ENCODE data around the gene C4orf36. TPM values are rescaled to one million over a fixed set of nuclear protein-coding genes. Genes with fewer than 3 reads are reported as not detected.

Gene C4orf36
- total and polyA plus RNA-seq, 9 donors: 0.21 to 0.44 (median 0.27) TPM; not detected in 4

DNA sequence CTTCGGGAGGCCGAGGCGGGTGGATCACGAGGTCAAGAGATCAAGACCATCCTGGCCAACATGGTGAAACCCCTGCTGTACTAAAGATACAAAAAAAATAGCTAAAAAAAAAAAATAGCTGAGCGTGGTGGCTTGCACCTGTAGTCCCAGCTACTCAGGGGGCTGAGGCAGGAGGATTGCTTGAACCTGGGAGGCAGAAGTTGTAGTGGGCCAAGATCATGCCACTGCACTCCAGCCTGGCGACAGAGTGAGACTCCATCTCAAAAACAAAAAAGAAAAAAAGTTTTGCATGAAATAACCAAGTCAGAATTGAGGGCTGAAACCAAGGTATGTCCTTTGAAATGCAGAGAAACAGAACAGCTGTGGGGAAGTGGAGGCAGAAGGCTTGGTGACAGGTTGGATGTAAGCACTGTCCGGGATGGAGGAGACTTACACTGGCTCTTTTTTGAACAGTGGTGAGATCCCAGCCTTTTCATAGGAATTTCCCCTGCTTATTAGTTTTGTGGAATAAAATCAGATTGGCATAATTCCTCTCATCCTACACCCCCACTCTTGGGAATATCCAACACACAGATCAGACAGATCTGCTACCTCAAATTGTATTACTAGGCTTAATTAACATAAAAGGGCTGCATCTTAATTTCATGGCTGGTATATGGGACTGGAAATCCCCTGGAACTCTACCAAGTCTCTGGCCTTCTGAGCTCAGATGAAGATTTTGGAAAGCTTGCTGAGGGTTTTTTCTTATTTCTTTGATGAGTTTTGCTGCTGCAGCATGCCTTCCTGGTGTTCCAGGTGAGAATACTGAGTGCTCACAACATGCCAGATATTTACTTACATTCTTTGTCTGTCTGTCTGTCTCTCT lies 18.8 kb upstream of the C4orf36 start:
- no CpG with 5 or more reads among the region's 7 CpGs for WGBS (ENCODE audit: insufficient coverage)
- Histone ChIP-seq H3K27me3 (ENCODE audit: control insufficient read depth, insufficient read depth, low read length) (no peaks in the 10 kb centered on the region), H3K4me1 (ENCODE audit: control insufficient read depth, insufficient read depth, low read length) (peaks cover 7% of the 10 kb centered on the region), H3K27ac (ENCODE audit: low read length) (no peak overlapping the region), H3K9me3 (replicated peaks; ENCODE audit: control insufficient read depth, low read depth, low read length) (no peaks in the 10 kb centered on the region), H3K4me3 (ENCODE audit: low read length) (no peak overlapping the region), H3K36me3 (ENCODE audit: control insufficient read depth, insufficient read depth, low read length) (no peaks in the 10 kb centered on the region)
- no peak for DNase-seq

DNA sequence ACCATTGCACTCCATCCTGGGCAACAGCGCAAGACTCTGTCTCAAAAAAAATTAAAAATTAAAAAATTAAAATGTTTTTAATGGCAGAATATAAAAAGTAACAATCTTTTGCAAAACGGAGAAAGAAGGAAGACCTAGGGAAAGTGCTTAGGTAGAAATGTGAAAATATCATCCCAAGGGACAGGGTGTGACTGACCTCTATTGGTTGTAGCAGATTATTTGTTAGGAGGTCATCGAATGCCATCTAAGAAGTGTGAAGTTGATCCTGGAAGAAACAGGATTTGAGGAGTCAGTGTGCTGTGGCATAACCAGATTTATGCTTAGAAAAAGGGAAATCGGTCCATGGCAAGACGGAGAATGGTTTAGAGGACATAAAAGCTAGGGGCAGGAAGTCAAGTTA lies 18.1 kb upstream of the C4orf36 start:
- no peak for DNase-seq
- Histone ChIP-seq H3K36me3 (ENCODE audit: control insufficient read depth, insufficient read depth, low read length) (no peaks in the 10 kb centered on the region), H3K27ac (ENCODE audit: low read length) (no peak overlapping the region), H3K9me3 (replicated peaks; ENCODE audit: control insufficient read depth, low read depth, low read length) (no peaks in the 10 kb centered on the region), H3K27me3 (ENCODE audit: control insufficient read depth, insufficient read depth, low read length) (no peaks in the 10 kb centered on the region), H3K4me1 (ENCODE audit: control insufficient read depth, insufficient read depth, low read length) (peaks cover 7% of the 10 kb centered on the region), H3K4me3 (ENCODE audit: low read length) (no peak overlapping the region)
- WGBS (ENCODE audit: insufficient coverage): 62% methylated on average over 4 of the region's 5 CpGs

DNA sequence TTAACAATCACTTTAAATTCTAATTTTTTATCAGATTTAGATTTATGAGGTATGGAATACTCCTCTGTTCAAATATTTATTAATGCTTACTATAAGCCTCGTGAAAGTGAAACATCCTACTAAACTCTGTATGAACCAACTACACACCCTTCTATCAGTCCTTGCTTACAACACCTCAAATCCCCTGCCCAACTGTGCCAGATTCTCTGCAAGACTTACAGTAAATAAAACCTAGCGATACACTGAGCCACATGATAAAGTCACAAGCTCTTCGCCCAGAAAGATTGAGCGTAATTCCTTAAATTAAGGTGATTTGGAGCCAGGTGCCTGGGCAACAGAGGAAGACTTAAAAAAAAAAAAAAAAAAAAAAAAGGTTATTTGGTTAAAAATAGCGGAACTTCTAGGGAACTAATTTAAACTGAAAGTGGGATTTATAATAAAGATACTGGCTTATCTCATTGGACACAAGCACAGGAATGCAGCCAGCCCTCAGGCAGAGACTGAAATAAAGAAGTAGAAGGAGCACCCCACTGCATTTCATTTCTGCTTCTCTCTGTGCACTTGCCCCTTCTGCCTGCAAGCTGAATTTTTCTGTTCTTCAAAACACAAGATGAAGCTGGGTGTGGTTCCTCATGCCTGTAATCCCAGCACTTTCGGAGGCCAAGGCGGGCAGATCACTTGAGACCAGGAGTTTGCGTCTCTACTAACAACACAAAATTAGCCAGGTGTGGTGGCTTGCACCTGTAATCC lies 17.5 kb upstream of the C4orf36 start:
- WGBS (ENCODE audit: insufficient coverage): no CpG with 5 or more reads among the region's 8 CpGs
- Histone ChIP-seq H3K36me3 (ENCODE audit: control insufficient read depth, insufficient read depth, low read length) (no peaks in the 10 kb centered on the region), H3K27ac (ENCODE audit: low read length) (no peak overlapping the region), H3K4me3 (ENCODE audit: low read length) (no peak overlapping the region), H3K4me1 (ENCODE audit: control insufficient read depth, insufficient read depth, low read length) (peaks cover 7% of the 10 kb centered on the region), H3K9me3 (replicated peaks; ENCODE audit: control insufficient read depth, low read depth, low read length) (no peaks in the 10 kb centered on the region), H3K27me3 (ENCODE audit: control insufficient read depth, insufficient read depth, low read length) (no peaks in the 10 kb centered on the region)
- DNase-seq: peak; percentile 27

GRCh38 chr4:86908251-86908657 lies 16.0 kb upstream of the C4orf36 start:
- H3K4me3 ChIP-seq (ENCODE audit: low read length): no peak overlapping the region
- peaks cover 11% of the 10 kb centered on the region for H3K4me1 ChIP-seq (ENCODE audit: control insufficient read depth, insufficient read depth, low read length)
- WGBS (ENCODE audit: insufficient coverage): no CpG with 5 or more reads among the region's 2 CpGs
- no peaks in the 10 kb centered on the region for H3K36me3 ChIP-seq (ENCODE audit: control insufficient read depth, insufficient read depth, low read length)
- H3K27me3 ChIP-seq (ENCODE audit: control insufficient read depth, insufficient read depth, low read length): no peaks in the 10 kb centered on the region
- peak; percentile 79 for DNase-seq
- H3K9me3 ChIP-seq (replicated peaks; ENCODE audit: control insufficient read depth, low read depth, low read length): no peaks in the 10 kb centered on the region
- H3K27ac ChIP-seq (ENCODE audit: low read length): peak overlapping the region; percentile 48

- H3K27me3 ChIP-seq (ENCODE audit: control insufficient read depth, insufficient read depth, low read length): no peaks in the 10 kb centered on the region
- DNase-seq: no peak
- no peak overlapping the region for H3K27ac ChIP-seq (ENCODE audit: low read length)
- H3K4me3 ChIP-seq (ENCODE audit: low read length): no peak overlapping the region
- no peaks in the 10 kb centered on the region for H3K36me3 ChIP-seq (ENCODE audit: control insufficient read depth, insufficient read depth, low read length)
- WGBS (ENCODE audit: insufficient coverage): 100% methylated on average over 1 of the region's 3 CpGs
- H3K4me1 ChIP-seq (ENCODE audit: control insufficient read depth, insufficient read depth, low read length): peaks cover 5% of the 10 kb centered on the region
- no peaks in the 10 kb centered on the region for H3K9me3 ChIP-seq (replicated peaks; ENCODE audit: control insufficient read depth, low read depth, low read length)
Observed at GRCh38 chr4:86901864-86902263, 9.6 kb upstream of the C4orf36 start.

GRCh38 chr4:86898562-86898961 lies 6.3 kb upstream of the C4orf36 start:
- no peak for DNase-seq
- no peaks in the 10 kb centered on the region for H3K27me3 ChIP-seq (ENCODE audit: control insufficient read depth, insufficient read depth, low read length)
- no peaks in the 10 kb centered on the region for H3K9me3 ChIP-seq (replicated peaks; ENCODE audit: control insufficient read depth, low read depth, low read length)
- no peaks in the 10 kb centered on the region for H3K4me1 ChIP-seq (ENCODE audit: control insufficient read depth, insufficient read depth, low read length)
- H3K36me3 ChIP-seq (ENCODE audit: control insufficient read depth, insufficient read depth, low read length): no peaks in the 10 kb centered on the region
- H3K4me3 ChIP-seq (ENCODE audit: low read length): no peak overlapping the region
- H3K27ac ChIP-seq (ENCODE audit: low read length): no peak overlapping the region
- 77% methylated on average over 2 of the region's 4 CpGs for WGBS (ENCODE audit: insufficient coverage)

DNA sequence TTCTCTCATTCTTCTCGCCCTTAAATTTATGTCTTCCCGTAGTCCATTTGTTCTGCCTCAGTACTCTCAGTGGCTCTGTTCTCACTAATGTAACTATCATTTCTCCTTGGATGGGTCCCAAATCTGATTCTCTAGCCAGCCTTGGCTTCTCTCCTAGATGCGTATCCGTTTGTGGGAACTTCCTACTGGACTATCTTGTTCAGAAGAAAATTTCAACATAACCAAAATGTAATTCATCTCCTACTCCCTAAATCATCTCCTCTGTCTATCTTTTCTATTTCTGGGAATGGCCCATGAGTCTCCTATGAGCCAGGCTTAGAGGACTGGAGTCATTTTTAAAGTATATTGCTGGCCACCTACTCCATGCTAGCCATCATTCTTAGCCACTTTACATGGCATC lies 4.4 kb upstream of the C4orf36 start:
- Histone ChIP-seq H3K27me3 (ENCODE audit: control insufficient read depth, insufficient read depth, low read length) (peaks cover 12% of the 10 kb centered on the region), H3K9me3 (replicated peaks; ENCODE audit: control insufficient read depth, low read depth, low read length) (no peaks in the 10 kb centered on the region), H3K4me1 (ENCODE audit: control insufficient read depth, insufficient read depth, low read length) (peaks cover 6% of the 10 kb centered on the region), H3K4me3 (ENCODE audit: low read length) (no peak overlapping the region), H3K27ac (ENCODE audit: low read length) (no peak overlapping the region), H3K36me3 (ENCODE audit: control insufficient read depth, insufficient read depth, low read length) (no peaks in the 10 kb centered on the region)
- no peak for DNase-seq
- WGBS (ENCODE audit: insufficient coverage): 48% methylated on average over 3 of the region's 4 CpGs

DNA sequence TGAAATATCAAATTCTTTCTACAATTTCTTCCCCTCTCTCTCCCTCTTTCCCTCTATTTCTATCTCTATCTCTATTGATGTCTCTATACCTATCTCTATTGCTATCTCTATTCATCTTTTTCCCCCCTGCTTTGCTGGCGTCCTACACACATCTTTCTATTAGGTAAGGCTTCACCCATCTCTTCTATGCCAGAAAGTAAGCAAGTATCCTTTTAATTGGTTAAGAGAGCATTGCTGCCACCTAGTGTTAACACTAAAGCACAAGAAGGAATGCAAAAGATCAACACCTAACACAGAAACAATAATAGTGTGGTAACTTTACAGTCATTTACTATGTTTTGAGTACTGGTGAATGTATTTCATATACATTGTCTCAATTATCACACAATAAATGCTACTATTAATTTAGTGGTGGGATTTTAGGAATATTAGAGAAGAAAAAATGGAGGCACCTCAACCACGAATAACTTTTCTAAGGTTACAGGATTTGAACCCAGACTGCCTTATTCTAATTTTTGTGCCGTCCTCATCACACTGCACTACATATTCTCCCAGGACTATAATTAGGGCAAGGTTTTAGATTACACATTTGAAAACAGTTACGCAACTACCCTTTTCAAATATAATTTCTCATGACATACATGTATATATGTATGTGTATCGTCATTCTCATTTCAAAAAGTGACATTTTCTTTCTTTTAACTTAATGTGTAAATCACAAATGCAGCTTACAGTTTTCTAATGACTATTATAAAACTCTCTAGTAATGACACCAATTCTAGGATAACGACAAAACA lies 3.7 kb upstream of the C4orf36 start:
- Histone ChIP-seq H3K36me3 (ENCODE audit: control insufficient read depth, insufficient read depth, low read length) (no peaks in the 10 kb centered on the region), H3K27me3 (ENCODE audit: control insufficient read depth, insufficient read depth, low read length) (peaks cover 12% of the 10 kb centered on the region), H3K4me3 (ENCODE audit: low read length) (no peak overlapping the region), H3K9me3 (replicated peaks; ENCODE audit: control insufficient read depth, low read depth, low read length) (no peaks in the 10 kb centered on the region), H3K27ac (ENCODE audit: low read length) (no peak overlapping the region), H3K4me1 (ENCODE audit: control insufficient read depth, insufficient read depth, low read length) (peaks cover 6% of the 10 kb centered on the region)
- WGBS (ENCODE audit: insufficient coverage): 60% methylated on average over 1 of the region's 6 CpGs
- peak; percentile 84 for DNase-seq

GRCh38 chr4:86894455-86894854 lies 2.2 kb upstream of the C4orf36 start:
- Histone ChIP-seq H3K36me3 (ENCODE audit: control insufficient read depth, insufficient read depth, low read length) (no peaks in the 10 kb centered on the region), H3K9me3 (replicated peaks; ENCODE audit: control insufficient read depth, low read depth, low read length) (no peaks in the 10 kb centered on the region), H3K4me1 (ENCODE audit: control insufficient read depth, insufficient read depth, low read length) (peaks cover 6% of the 10 kb centered on the region), H3K27me3 (ENCODE audit: control insufficient read depth, insufficient read depth, low read length) (peaks cover 12% of the 10 kb centered on the region), H3K4me3 (ENCODE audit: low read length) (no peak overlapping the region), H3K27ac (ENCODE audit: low read length) (no peak overlapping the region)
- no peak for DNase-seq

- WGBS (ENCODE audit: insufficient coverage): 90% methylated on average over 14 of the region's 19 CpGs
- peaks cover 12% of the 10 kb centered on the region for H3K27me3 ChIP-seq (ENCODE audit: control insufficient read depth, insufficient read depth, low read length)
- H3K9me3 ChIP-seq (replicated peaks; ENCODE audit: control insufficient read depth, low read depth, low read length): no peaks in the 10 kb centered on the region
- H3K4me1 ChIP-seq (ENCODE audit: control insufficient read depth, insufficient read depth, low read length): peaks cover 6% of the 10 kb centered on the region
- H3K4me3 ChIP-seq (ENCODE audit: low read length): no peak overlapping the region
- H3K36me3 ChIP-seq (ENCODE audit: control insufficient read depth, insufficient read depth, low read length): no peaks in the 10 kb centered on the region
- no peak for DNase-seq
- no peak overlapping the region for H3K27ac ChIP-seq (ENCODE audit: low read length)
Observed at GRCh38 chr4:86893136-86893535, 914 bp upstream of the C4orf36 start.

Data from muscle of leg (tissue), 11 donors.